HCT116 (cell line): ENCODE measurements around the gene FOXF2. TPM values are rescaled to one million over a fixed set of nuclear protein-coding genes. Genes with fewer than 3 reads are reported as not detected.

Source experiments
- ATAC-seq: fragments of 200-7000 bp; cut with Tn5 transposase; 2 replicates; pipeline ENCODE4 v1.9.1; 2020; ENCODE audit warnings: mild to moderate bottlenecking, moderate library complexity
- BruUV-seq: library from RNA; stranded (reverse); fragments of 400-500 nt; replicated peaks from 2 replicates; lab custom pipeline; 2021; lab: Mats Ljungman, UMichigan
- CTCF ChIA-PET: fragments of 300-600 bp; sonication (Branson Sonifier 250); formaldehyde crosslinking; loops from one replicate; lab custom pipeline; 2021; ENCODE audit warnings: antibody characterized with exemption; lab: Charles Lee
- POLR2A ChIA-PET: fragments of 300-600, 350-600 bp; sonication (Branson Sonifier 250); formaldehyde crosslinking; loops from one replicate; lab custom pipeline; 2021; ENCODE audit warnings: antibody characterized with exemption; lab: Charles Lee
- RAD21 ChIA-PET, 2 experiments: fragments of 300-600 bp; sonication (Branson Sonifier 250); formaldehyde crosslinking; loops; one replicate each; lab custom pipeline; 2023; ENCODE audit warnings: low total read pairs in 2 of 2; ENCODE audit not compliant: uncharacterized antibody in 2 of 2, unreplicated experiment in 2 of 2, low non-redundant PET in 1 of 2; lab: Charles Lee
- DNase-seq: peaks from one replicate; pipeline ENCODE4 v3.0.0-alpha.2; 2010; ENCODE audit warnings: low read depth, low spot score
- H2AFZ ChIP-seq: fragments of 200-600 bp; shearing (Covaris generic), sonication (generic); 2 replicates; pipeline ENCODE4 v1.6.1; 2017; ENCODE audit warnings: low read depth, mixed run types, mixed read lengths, antibody characterized with exemption, low read length; ENCODE audit not compliant: poor library complexity, severe bottlenecking
- H3K27ac ChIP-seq: 2 replicates; pipeline ENCODE4 v1.5.1; 2012; ENCODE audit warnings: low read depth, low read length
- H3K27me3 ChIP-seq: fragments of 200-600 bp; sonication (generic); 2 replicates; pipeline ENCODE4 v1.6.1; 2016; ENCODE audit warnings: mixed run types, low read length, mixed read lengths; ENCODE audit not compliant: insufficient read depth
- H3K36me3 ChIP-seq, 2 experiments: fragments of 200-500 bp in 1 of 2; fragments of 200-600 bp in 1 of 2; sonication (Bioruptor generic) in 1 of 2; sonication (generic) in 1 of 2; 2 replicates each; pipeline versions ENCODE4 v1.5.1 to v1.6.1; 2014 to 2016; ENCODE audit warnings: low read length in 2 of 2, inconsistent platforms in 1 of 2, mixed read lengths in 1 of 2, mixed run types in 1 of 2; ENCODE audit not compliant: insufficient read depth in 2 of 2, control insufficient read depth in 1 of 2
- H3K4me1 ChIP-seq, 2 experiments: fragments of 200-600 bp in 1 of 2; sonication (generic) in 1 of 2; 2 replicates each; pipeline versions ENCODE4 v1.5.1 to v1.6.1; 2012 to 2017; ENCODE audit warnings: low read length in 2 of 2, inconsistent platforms in 1 of 2, mild to moderate bottlenecking in 1 of 2, mixed read lengths in 1 of 2, mixed run types in 1 of 2, moderate library complexity in 1 of 2; ENCODE audit not compliant: insufficient read depth in 2 of 2, control insufficient read depth in 1 of 2
- H3K4me2 ChIP-seq: fragments of 200-600 bp; sonication (generic); 2 replicates; pipeline ENCODE4 v1.6.1; 2017; ENCODE audit warnings: mixed run types, low read length, mixed read lengths
- H3K4me3 ChIP-seq, 2 experiments: fragments of 200-600 bp in 1 of 2; sonication (generic) in 1 of 2; replicated peaks in 1 of 2; 2 replicates each; pipeline ENCODE4 v1.5.1; 2011 to 2016; ENCODE audit warnings: low read length in 2 of 2, control low read depth in 1 of 2, low read depth in 1 of 2, mild to moderate bottlenecking in 1 of 2, mixed read lengths in 1 of 2, mixed run types in 1 of 2
- H3K79me2 ChIP-seq: fragments of 200-600 bp; sonication (generic); 2 replicates; pipeline ENCODE4 v1.6.1; 2017; ENCODE audit warnings: mild to moderate bottlenecking, mixed run types, low read length, moderate library complexity, mixed read lengths; ENCODE audit not compliant: insufficient read depth
- H3K9ac ChIP-seq: fragments of 200-600 bp; sonication (generic); 2 replicates; pipeline ENCODE4 v1.6.1; 2016; ENCODE audit warnings: low read length, mixed read lengths
- H3K9me2 ChIP-seq: fragments of 200-600 bp; sonication (generic), shearing (Covaris generic); 2 replicates; pipeline ENCODE4 v1.6.1; 2017; ENCODE audit warnings: mixed run types, mild to moderate bottlenecking, moderate library complexity; ENCODE audit not compliant: insufficient read depth
- H3K9me3 ChIP-seq, 2 experiments: fragments of 200-500 bp in 1 of 2; fragments of 200-600 bp in 1 of 2; sonication (Bioruptor generic) in 1 of 2; sonication (generic) in 1 of 2; 2 replicates each; pipeline ENCODE4 v1.6.1; 2014 to 2017; ENCODE audit warnings: low read length in 2 of 2, mixed read lengths in 2 of 2, inconsistent platforms in 1 of 2, low read depth in 1 of 2, mild to moderate bottlenecking in 1 of 2, mixed run types in 1 of 2, moderate library complexity in 1 of 2; ENCODE audit not compliant: control insufficient read depth in 1 of 2, insufficient read depth in 1 of 2
- H4K20me1 ChIP-seq: fragments of 200-600 bp; sonication (generic), shearing (Covaris generic); 2 replicates; pipeline ENCODE4 v1.6.1; 2017; ENCODE audit warnings: mixed run types, mild to moderate bottlenecking, moderate library complexity; ENCODE audit not compliant: insufficient read depth
- CBX3 ChIP-seq: IDR thresholded peaks from 2 replicates; pipeline ENCODE4 v1.6.1; 2012; ENCODE audit warnings: low read depth
- CEBPB ChIP-seq: IDR thresholded peaks from 2 replicates; pipeline ENCODE4 v1.6.1; 2012; ENCODE audit warnings: low read depth
- EGR1 ChIP-seq: IDR thresholded peaks from 2 replicates; pipeline ENCODE4 v1.6.1; 2012; ENCODE audit warnings: low read depth
- ELF1 ChIP-seq: IDR thresholded peaks from 2 replicates; pipeline ENCODE4 v1.6.1; 2012; ENCODE audit warnings: low read depth, borderline replicate concordance
- EZH2 ChIP-seq: fragments of 200-600 bp; sonication (generic); IDR thresholded peaks from 2 replicates; pipeline ENCODE4 v1.6.1; 2017; ENCODE audit warnings: antibody characterized with exemption, mixed run types
- EZH2phosphoT487 ChIP-seq: fragments of 200-600 bp; IDR thresholded peaks from 2 replicates; pipeline ENCODE4 v1.6.1; 2018; ENCODE audit warnings: antibody characterized with exemption, borderline replicate concordance
- FOSL1 ChIP-seq: IDR thresholded peaks from 2 replicates; pipeline ENCODE4 v1.6.1; 2012; ENCODE audit warnings: low read depth
- JUND ChIP-seq: IDR thresholded peaks from 2 replicates; pipeline ENCODE4 v1.6.1; 2012
- POLR2A ChIP-seq: IDR thresholded peaks from 2 replicates; pipeline ENCODE4 v1.7.0; 2011; ENCODE audit warnings: borderline replicate concordance; ENCODE audit not compliant: insufficient read depth, insufficient read length; ENCODE audit errors: extremely low read depth
- RAD21 ChIP-seq: IDR thresholded peaks from 2 replicates; pipeline ENCODE4 v1.6.1; 2012; ENCODE audit warnings: low read depth, mild to moderate bottlenecking
- SP1 ChIP-seq: IDR thresholded peaks from 2 replicates; pipeline ENCODE4 v1.6.1; 2012; ENCODE audit warnings: low read depth
- YY1 ChIP-seq: IDR thresholded peaks from 2 replicates; pipeline ENCODE4 v1.6.1; 2011; ENCODE audit warnings: low read length, low read depth, moderate library complexity, mild to moderate bottlenecking; ENCODE audit not compliant: insufficient replicate concordance; ENCODE audit errors: extremely low read depth
- ZFX ChIP-seq: fragments of 450-650 bp; IDR thresholded peaks from 2 replicates; pipeline ENCODE4 v1.6.1; 2017
- intact Hi-C: fragments of 100-400 bp; cut with micrococcal nuclease; formaldehyde crosslinking; loops from 2 replicates; pipeline ENCODE4 v1.10.0; 2022
- total RNA-seq: library from RNA; stranded (reverse); gene quantifications from one replicate; pipeline ENCODE4 v1.2.1, GENCODE V29; 2021; ENCODE audit not compliant: unreplicated experiment
- TF ChIP-seq, protein P1 (sequence below), 3 experiments: fragments of 200-600 bp in 1 of 3; sonication (generic) in 1 of 3; IDR thresholded peaks in 2 of 3; conservative IDR thresholded peaks in 1 of 3; 2 replicates each; pipeline ENCODE4 v1.5.1; 2012 to 2017; ENCODE audit warnings: low read depth in 2 of 3, low read length in 2 of 3, antibody characterized with exemption in 1 of 3, borderline replicate concordance in 1 of 3, control low read depth in 1 of 3, mild to moderate bottlenecking in 1 of 3, mixed read lengths in 1 of 3, mixed run types in 1 of 3, moderate library complexity in 1 of 3; ENCODE audit not compliant: insufficient read depth in 1 of 3
- TF ChIP-seq, protein P2 (sequence below): IDR thresholded peaks from 2 replicates; pipeline ENCODE4 v1.6.1; 2012
- TF ChIP-seq, protein P3 (sequence below): IDR thresholded peaks from 2 replicates; pipeline ENCODE4 v1.6.1; 2012

The FOXF2 gene
- total RNA-seq, 1 experiment from 2014 or later: not detected

DNA sequence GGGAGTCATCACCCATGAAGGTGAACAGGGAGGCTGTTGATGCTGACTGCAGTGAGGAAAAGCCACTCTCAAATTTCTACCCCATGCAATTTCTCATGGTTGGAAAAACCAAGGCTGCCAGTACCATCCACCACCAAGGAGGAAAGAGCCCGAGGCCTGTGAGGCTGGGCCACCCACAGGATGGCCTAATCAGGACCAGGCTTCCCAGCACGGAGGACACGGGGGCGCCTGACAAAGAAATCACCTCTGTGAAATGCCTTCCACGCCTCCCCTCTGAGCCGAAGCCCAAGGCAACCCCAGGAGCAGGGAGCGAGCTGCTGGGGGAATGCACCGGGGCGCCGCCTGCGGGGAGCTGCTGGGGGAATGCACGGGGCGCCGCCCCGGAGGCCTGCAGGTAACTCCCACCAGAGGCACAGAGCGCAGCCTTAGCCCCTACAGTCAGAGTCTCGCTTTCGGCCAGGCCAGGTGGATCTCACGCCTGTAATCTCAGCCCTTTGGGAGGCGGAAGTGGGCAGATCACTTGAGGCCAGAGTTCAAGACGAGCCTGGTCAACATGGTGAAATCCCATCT, 26.9 kb downstream of the FOXF2 start:
- H3K9me2 ChIP-seq: no peaks in the 10 kb centered on the region
- DNase-seq: no peak
- no peaks in the 10 kb centered on the region for H3K36me3 ChIP-seq
- H3K79me2 ChIP-seq: no peaks in the 10 kb centered on the region
- intact Hi-C loops: no loop called here
- no peak for TF ChIP-seq ZFX
- TF ChIP-seq CEBPB: no peak
- no peak for TF ChIP-seq YY1
- TF ChIP-seq, protein P1, sequence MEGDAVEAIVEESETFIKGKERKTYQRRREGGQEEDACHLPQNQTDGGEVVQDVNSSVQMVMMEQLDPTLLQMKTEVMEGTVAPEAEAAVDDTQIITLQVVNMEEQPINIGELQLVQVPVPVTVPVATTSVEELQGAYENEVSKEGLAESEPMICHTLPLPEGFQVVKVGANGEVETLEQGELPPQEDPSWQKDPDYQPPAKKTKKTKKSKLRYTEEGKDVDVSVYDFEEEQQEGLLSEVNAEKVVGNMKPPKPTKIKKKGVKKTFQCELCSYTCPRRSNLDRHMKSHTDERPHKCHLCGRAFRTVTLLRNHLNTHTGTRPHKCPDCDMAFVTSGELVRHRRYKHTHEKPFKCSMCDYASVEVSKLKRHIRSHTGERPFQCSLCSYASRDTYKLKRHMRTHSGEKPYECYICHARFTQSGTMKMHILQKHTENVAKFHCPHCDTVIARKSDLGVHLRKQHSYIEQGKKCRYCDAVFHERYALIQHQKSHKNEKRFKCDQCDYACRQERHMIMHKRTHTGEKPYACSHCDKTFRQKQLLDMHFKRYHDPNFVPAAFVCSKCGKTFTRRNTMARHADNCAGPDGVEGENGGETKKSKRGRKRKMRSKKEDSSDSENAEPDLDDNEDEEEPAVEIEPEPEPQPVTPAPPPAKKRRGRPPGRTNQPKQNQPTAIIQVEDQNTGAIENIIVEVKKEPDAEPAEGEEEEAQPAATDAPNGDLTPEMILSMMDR (IDR thresholded peaks at IDR 0.05 in 2 of 3, conservative IDR thresholded peaks at IDR 0.05 in 1 of 3; ENCODE audit: borderline replicate concordance in 1 of 3, insufficient read depth in 1 of 3, low read depth in 2 of 3, low read length in 2 of 3): no peak
- TF ChIP-seq, protein P2, sequence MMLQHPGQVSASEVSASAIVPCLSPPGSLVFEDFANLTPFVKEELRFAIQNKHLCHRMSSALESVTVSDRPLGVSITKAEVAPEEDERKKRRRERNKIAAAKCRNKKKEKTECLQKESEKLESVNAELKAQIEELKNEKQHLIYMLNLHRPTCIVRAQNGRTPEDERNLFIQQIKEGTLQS: no peak
- TF ChIP-seq ELF1: no peak
- no peak for TF ChIP-seq JUND
- no peaks in the 10 kb centered on the region for H3K9me3 ChIP-seq
- POLR2A ChIA-PET: no interaction called here
- no peak overlapping the region for H3K4me3 ChIP-seq
- H3K4me2 ChIP-seq: no peak overlapping the region
- no TSS peak for BruUV-seq
- no peaks in the 10 kb centered on the region for H3K27me3 ChIP-seq
- CTCF ChIA-PET: no interaction called here
- H2AFZ ChIP-seq: no peak overlapping the region
- no peaks in the 10 kb centered on the region for H4K20me1 ChIP-seq
- no peak for ATAC-seq
- no peaks in the 10 kb centered on the region for H3K4me1 ChIP-seq
- RAD21 ChIA-PET: no interaction called here
- H3K9ac ChIP-seq: no peak overlapping the region
- no peak overlapping the region for H3K27ac ChIP-seq

DNA sequence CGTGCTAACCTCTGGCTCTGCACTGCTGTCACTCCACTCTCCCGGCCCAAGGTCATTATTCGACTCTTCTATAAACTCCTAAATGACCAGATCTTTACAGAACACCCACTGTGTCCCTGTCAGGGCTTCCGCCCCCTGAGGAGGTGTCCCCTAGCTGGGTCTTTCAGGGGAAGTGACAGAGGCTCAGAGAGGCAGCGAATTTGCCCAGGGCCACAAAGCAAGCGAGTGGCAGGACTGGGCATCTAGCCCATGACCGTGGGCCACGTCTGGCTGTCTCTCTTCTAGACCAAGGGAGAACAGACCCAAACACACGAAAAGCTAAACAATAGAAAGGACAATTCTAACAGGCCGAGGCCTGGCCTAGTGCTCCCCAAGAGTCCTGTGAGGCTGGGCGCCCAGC, 27.4 kb downstream of the FOXF2 start:
- Histone ChIP-seq H4K20me1 (no peaks in the 10 kb centered on the region), H3K4me1 (no peaks in the 10 kb centered on the region), H3K9me3 (no peaks in the 10 kb centered on the region), H3K36me3 (no peaks in the 10 kb centered on the region), H3K27ac (no peak overlapping the region), H3K4me2 (no peak overlapping the region), H3K79me2 (no peaks in the 10 kb centered on the region), H3K9ac (no peak overlapping the region), H3K27me3 (no peaks in the 10 kb centered on the region), H3K9me2 (no peaks in the 10 kb centered on the region), H2AFZ (no peak overlapping the region), H3K4me3 (no peak overlapping the region)
- BruUV-seq: no TSS peak
- POLR2A ChIA-PET: no interaction called here
- CTCF ChIA-PET: no interaction called here
- DNase-seq (no peak), ATAC-seq (no peak)
- RAD21 ChIA-PET: no interaction called here
- intact Hi-C loops: no loop called here
- TF ChIP-seq, protein P3, sequence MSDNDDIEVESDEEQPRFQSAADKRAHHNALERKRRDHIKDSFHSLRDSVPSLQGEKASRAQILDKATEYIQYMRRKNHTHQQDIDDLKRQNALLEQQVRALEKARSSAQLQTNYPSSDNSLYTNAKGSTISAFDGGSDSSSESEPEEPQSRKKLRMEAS: no peak
- TF ChIP-seq EZH2 (no peak), CBX3 (no peak), RAD21 (no peak), SP1 (no peak), JUND (no peak), EGR1 (no peak), POLR2A (no peak), EZH2phosphoT487 (no peak), FOSL1 (no peak)
- TF ChIP-seq, protein P1 (IDR thresholded peaks at IDR 0.05 in 2 of 3, conservative IDR thresholded peaks at IDR 0.05 in 1 of 3; ENCODE audit: borderline replicate concordance in 1 of 3, insufficient read depth in 1 of 3, low read depth in 2 of 3, low read length in 2 of 3): no peak
- TF ChIP-seq, protein P2: no peak
